Muscle of arm (tissue), 12 donors: ENCODE measurements around the gene SELENOO. TPM values are rescaled to one million over a fixed set of nuclear protein-coding genes. Genes with fewer than 3 reads are reported as not detected.
A peak's percentile ranks its signal among the peaks of the same experiment; 100 is the strongest.

Experiments
- DNase-seq: peaks from one replicate; pipeline ENCODE4 v3.0.0-alpha.2; 2013
- polyA plus RNA-seq, 12 donors: library from polyadenylated mRNA; unstranded; fragments of 120-200 nt; gene quantifications; one replicate each; pipeline ENCODE4 v1.2.1, GENCODE V29; 2013; ENCODE audit not compliant: insufficient read length in 12 of 12

The SELENOO gene
- polyA plus RNA-seq, 12 donors, result 7.9 to 18.4 (median 10.6) TPM; not detected in 1

DNA sequence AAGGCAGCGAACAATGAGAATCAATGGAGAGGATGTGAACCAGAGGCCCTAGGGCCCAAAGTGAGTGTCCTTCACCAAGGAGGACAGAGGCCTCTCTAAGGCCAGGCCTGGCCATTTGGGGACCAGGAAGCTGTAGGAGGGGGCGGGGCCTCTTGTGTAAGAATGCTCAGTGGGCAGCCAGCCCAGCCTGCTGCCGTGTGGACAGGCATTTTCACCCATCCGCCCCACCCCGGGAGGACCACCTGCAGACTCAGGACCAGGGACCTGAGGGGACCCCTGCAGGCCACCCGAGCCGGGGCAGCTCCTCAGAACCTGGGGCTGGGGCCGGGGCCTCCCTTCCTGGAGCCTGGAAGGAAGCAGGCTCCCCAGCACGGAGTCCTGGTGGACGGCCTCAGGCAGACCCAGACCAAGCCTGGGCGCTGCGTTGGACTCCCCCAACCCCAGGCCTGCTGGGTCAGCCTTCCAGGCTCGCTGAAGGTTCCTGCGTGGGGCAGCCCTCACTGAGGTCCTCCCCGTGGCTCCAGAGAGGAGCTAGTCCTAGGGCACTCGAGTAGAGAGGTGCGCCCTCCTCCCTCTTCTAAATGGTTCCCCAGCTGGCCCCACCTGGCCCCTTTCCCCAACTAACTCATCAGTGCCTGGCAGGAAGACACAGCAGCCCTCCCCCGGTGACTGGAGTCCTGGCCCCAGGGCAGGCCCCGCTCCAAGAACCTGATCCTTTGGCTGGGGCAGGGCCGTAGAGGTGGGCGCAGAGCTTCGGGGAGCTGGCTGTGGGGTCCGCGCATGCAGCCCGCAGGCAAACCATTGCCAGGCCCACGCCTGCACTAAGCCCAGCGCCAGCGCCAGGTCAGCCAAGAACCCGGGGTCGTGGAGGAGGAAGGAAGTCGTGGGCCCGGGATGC, 16.6 kb upstream of the SELENOO start:
- DNase-seq, result peak; percentile 50

DNA sequence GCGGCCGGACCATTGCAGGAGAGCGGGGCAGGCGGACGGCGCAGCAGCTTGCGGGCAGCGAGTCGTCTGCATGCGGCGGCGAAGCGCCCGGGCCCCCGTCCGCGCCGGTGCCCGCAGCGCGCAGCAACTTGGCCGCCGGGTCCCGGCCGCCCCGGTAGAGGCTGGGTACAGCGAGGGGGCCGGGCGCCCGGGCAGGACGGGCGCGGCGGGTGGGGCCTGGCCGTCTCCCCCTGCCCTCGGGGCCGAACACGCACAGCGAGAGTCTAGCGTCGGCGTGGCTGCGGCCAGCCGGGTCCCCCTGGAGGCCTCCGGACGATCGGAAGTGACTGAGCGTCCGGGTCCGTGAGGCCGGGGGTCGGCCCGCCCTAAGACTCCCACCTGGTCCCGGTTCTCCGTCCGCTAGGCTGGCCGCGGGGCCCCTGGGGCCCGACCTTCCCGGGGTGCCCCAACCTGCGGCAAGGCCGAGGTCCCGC, 15.9 kb upstream of the SELENOO start:
- no peak for DNase-seq

DNA sequence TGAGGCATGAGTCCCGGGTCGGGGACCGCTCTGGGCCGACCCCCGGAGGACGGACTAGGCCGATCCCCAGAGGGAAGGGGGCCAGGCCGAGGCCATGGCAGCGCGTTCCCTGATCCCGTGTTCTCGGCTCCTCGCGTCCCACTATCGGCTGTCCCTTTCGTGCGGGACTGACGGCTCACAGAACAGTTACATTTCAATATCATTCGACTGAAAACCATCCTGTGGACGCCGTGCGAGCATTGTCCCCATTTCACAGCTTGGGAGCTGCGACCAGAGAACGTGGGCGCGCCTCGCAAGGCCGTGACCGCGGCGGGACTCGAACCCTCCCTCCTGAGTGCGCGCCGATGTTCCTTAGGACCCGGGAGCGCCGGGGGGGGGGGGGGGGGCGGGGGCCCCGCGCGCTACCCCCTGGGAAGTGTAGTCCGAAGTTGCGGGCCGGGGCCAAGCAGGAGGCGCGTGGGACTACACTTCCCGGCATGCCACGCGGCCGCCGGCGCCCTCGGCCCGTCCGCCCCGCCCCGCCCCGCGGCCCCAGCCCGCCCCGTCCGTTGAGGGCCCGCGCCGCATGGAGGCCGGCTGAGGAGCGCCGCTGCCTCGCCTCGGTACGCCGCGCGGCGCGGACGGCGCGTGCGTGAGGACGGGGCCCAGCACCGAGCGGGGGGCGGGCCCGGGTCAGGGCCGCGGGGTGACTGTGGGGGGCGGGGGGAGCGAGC, 15.3 kb upstream of the SELENOO start, which contains the start of gene TRABD:
Gene TRABD (plus strand): TSS at position 539 of the 713 bp plus-strand sequence. CDS start 7,148 bp downstream, outside the sequence.
- peak; percentile 87 for DNase-seq

- DNase-seq, result no peak
These were observed 14.6 kb upstream of the SELENOO start for GRCh38 chr22:50186181-50186714.

DNA sequence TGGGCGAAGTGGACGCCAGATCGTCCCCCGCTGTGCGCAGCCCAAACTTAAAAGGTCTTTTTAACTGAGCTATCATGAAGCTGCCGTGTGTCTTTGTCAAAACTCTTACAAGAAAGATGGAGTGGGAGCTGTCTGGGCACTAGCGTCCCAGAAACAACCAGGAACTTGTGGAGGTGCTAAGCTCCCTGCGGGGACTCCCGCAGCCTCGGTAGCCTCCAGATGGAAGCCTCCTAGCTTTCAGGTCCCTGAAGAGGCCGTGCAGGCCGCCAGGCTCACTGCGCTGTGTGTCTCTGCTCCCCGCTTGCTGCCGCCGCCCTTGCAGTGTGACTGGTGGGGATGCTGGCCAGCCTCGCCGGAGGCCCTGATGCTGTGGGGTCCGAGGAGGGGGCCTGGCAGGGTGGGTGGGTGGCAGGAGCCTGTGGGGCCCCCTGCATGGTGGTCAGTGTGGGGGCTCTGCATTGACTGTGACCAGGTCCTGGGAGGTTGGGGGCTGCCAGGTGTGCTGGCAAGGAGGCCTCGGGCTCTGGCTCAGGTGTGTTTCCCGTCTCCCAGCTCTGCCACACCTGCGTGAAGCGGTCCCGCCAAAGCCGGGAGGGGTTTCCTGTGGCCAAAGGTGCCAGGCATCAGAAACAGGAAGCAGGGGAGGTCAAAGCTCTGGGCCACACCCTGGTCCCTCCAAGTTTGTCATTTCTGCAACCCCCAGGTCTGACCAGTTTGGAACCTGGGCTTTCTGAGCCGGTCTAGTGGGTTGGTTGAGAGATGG, 13.9 kb upstream of the SELENOO start:
- DNase-seq, result no peak

GRCh38 chr22:50188356-50188755, 12.5 kb upstream of the SELENOO start:
- no peak for DNase-seq

DNA sequence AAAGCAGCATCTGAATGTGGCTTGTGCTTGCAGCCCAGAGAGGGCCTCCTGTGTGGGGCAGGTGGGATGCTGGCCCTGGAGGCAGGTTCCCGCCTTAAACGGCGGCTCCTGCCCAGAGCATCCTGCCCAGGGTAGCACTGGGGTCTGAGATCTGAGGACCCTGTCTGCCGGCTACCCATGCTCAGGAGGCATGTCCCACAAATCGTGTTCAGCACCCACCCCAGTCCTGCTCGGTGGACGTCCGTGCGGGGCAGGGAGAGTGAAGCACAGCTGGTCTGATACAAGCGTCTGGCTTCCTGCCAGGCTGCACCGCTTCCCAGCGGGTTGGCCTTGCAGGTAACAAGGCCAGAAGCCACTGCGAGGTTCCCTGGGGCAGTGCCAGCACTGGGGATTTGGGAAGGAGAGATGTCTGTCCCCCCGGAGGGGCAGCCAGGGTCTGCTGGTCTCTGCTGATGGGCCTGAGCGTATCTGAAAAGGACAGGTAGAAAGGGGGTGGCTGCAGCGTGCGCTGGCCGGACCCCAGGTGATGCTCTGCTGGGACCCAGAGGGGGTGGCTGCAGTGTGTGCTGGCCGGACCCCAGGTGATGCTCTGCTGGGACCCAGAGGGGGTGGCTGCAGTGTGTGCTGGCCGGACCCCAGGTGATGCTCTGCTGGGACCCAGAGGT, 11.5 kb upstream of the SELENOO start:
- no peak for DNase-seq

DNA sequence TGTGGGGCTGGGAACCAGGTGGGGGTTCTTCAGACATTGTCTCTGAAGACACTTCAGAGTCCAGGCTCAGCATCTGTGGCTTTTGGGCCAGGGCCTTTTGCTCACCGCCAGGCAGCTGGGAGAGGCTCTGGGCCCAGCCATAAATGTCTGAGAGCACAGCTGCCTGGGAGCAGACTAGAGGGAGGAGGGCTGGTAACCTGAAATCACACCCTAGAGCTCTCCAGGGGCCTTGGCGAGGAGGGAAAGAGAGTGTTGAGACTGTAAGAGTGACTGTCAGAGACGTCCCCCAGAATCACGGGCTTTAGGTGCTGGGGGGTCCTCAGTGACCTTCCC, 11.0 kb upstream of the SELENOO start:
- DNase-seq, result peak; percentile 54

GRCh38 chr22:50190182-50190940, 10.4 kb upstream of the SELENOO start:
- DNase-seq, result no peak

GRCh38 chr22:50190941-50191741, 9.7 kb upstream of the SELENOO start:
- DNase-seq, result no peak

DNA sequence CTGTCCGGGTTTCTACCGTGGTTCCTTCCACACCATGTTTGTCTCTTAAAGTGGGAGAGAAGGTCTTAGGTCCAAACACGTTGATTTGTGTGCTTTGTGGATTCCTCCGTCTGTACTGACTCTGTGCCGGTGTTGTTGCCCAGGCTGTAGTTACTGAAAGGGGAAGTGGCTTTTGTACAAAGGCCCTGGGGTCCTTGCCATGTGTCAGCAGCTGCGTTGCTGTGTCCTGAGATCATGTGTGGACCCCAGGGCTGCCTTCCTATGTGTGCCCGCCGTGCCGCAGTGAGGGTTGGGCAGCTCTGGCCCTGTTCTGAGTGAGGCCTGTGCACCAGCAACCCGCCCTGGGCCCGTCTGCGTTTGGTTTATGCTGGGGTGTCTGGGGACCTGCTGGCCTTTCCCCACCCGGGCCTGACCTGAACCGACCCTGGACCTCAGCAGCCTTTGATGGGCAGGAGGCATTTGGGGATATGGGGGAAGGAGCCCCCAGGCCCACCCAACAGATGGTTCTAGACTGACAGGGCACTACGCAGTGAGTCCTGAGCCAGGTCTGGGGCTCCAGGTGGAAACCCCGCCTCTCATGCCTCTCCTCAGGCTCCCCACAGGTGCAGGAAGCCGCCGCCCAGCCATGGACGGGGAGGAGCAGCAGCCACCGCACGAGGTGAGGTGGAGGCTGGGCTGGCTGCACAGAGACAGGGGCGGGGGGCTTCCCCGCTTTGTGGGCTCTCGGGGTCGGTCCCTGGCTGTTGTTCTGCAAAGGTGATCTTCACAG, 8.2 kb upstream of the SELENOO start:
- DNase-seq, result no peak

- no peak for DNase-seq
These were observed 7.2 kb upstream of the SELENOO start for GRCh38 chr22:50193621-50194020.

DNA sequence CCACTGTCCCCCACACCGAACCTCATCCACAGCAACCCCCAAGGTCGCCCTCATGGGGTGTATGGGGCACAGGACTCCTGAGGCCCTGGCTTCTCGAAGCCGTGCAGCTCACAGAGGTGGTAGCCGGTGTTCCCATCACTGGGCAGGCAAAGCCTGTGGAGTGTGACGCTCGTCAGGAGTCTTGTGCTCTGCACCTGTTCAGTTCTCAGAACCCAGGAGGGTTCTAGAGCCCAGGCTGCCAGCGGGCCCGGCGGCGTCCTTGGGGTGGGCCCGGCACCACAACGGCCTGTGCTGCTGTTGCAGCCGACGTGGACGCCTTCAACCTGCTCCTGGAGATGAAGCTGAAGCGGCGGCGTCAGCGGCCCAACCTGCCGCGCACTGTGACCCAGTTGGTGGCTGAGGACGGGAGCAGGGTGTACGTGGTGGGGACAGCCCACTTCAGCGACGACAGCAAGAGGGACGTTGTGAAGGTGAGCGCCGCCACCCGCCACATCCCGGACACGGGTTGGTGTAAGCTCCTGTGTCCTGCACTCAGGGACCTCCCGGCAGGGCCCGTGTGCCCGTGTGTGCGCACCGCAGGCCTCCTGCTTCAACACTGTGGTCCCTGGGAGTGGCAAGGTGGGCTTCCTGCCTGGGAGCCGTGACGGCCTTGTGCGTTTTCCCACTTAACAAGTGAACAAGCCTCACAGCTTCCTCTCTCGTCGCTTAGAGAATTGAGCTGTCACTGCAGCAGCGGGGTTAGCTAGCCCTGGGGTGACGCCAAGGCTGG, 6.6 kb upstream of the SELENOO start:
- no peak for DNase-seq

GRCh38 chr22:50196256-50196655, 4.6 kb upstream of the SELENOO start:
- no peak for DNase-seq

DNA sequence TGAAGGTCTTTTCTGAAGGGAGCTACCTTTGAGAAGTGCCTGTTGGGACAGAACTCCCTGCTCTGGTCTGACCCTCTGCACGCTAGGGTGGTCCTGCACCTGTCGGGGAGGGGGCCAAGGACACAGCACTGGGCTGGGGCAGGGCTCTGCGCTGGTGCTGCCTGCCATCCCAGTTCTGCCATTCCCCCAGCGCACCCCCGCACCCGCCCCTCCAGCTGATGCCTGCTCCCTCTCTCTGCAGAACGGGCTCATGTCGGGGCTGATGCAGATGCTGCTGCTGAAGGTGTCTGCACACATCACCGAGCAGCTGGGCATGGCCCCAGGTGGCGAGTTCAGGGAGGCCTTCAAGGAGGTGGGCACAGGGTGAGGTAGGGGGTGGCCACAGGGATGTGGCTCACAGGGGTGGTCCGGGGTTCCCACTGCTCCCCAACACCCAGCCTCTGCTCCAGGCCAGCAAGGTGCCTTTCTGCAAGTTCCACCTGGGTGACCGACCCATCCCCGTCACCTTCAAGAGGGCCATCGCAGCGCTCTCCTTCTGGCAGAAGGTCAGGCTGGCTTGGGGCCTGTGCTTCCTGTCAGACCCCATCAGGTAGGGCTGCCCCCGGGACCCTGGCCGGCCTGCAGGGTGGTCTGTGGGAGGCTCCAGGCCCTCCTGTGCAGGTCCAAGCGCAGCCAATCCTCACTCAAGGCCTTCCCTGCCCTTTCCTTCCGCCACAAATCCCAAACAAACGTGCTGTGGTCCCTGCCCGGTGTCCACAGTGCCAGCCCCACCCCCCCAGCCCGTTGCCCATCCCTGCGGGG, 3.6 kb upstream of the SELENOO start:
- DNase-seq, result no peak

- no peak for DNase-seq
These were observed 2.8 kb upstream of the SELENOO start for GRCh38 chr22:50197856-50198623.
